DND-41 (cell line): Measurements from ENCODE around the gene NKTR.
A peak's percentile ranks its signal among the peaks of the same experiment; 100 is the strongest.
"Not testable (repeated sequence)": the region's sequence is repeated elsewhere in the genome, so short reads cannot be mapped to it uniquely, and the experiment has no call there.

ENCODE experiments used
- ATAC-seq: fragments of 200-7000 bp; cut with Tn5 transposase; 3 replicates; pipeline ENCODE4 v1.9.1; 2021; ENCODE audit warnings: low read depth; ENCODE audit not compliant: insufficient read depth
- DNase-seq: peaks from one replicate; pipeline ENCODE4 v3.0.0-alpha.2; 2020
- H2AFZ ChIP-seq: 2 replicates; pipeline ENCODE4 v1.6.0; 2012; ENCODE audit warnings: low read depth, low read length
- H3K27ac ChIP-seq: 2 replicates; pipeline ENCODE4 v1.5.1; 2012; ENCODE audit warnings: low read length, inconsistent platforms
- H3K27me3 ChIP-seq: fragments of 200-600 bp; sonication (generic); 2 replicates; pipeline ENCODE4 v1.6.0; 2012; ENCODE audit warnings: low read length, mild to moderate bottlenecking, inconsistent platforms; ENCODE audit not compliant: insufficient read depth, poor library complexity
- H3K36me3 ChIP-seq: 2 replicates; pipeline ENCODE4 v1.5.1; 2012; ENCODE audit warnings: low read length, inconsistent platforms; ENCODE audit not compliant: insufficient read depth
- H3K4me1 ChIP-seq: 2 replicates; pipeline ENCODE4 v1.5.1; 2012; ENCODE audit warnings: mild to moderate bottlenecking, low read length; ENCODE audit not compliant: insufficient read depth
- H3K4me2 ChIP-seq: 2 replicates; pipeline ENCODE4 v1.6.0; 2012; ENCODE audit warnings: mild to moderate bottlenecking, moderate library complexity, low read length, inconsistent platforms; ENCODE audit not compliant: insufficient read depth
- H3K4me3 ChIP-seq, 2 experiments: fragments of 200-600 bp in 1 of 2; shearing (Covaris generic) in 1 of 2; 2 replicates each; pipeline ENCODE4 v1.5.1; 2012 to 2016; ENCODE audit warnings: inconsistent platforms in 2 of 2, low read length in 2 of 2, mild to moderate bottlenecking in 2 of 2, low read depth in 1 of 2, moderate library complexity in 1 of 2
- H3K79me2 ChIP-seq: 2 replicates; pipeline ENCODE4 v1.6.0; 2012; ENCODE audit warnings: low read length, inconsistent platforms; ENCODE audit not compliant: insufficient read depth
- H3K9ac ChIP-seq: 2 replicates; pipeline ENCODE4 v1.6.0; 2012; ENCODE audit warnings: low read depth, mild to moderate bottlenecking, inconsistent platforms, low read length, moderate library complexity
- H3K9me3 ChIP-seq: 2 replicates; pipeline ENCODE4 v1.5.1; 2012; ENCODE audit warnings: low read length, moderate library complexity, mild to moderate bottlenecking, inconsistent platforms; ENCODE audit not compliant: insufficient read depth, severe bottlenecking
- H4K20me1 ChIP-seq: 2 replicates; pipeline ENCODE4 v1.6.0; 2012; ENCODE audit warnings: low read length; ENCODE audit not compliant: insufficient read depth
- CTCF ChIP-seq: IDR thresholded peaks from 2 replicates; pipeline ENCODE4 v1.5.1; 2012; ENCODE audit warnings: borderline replicate concordance, low read length, moderate library complexity, mild to moderate bottlenecking; ENCODE audit not compliant: poor library complexity, severe bottlenecking; ENCODE audit errors: extremely low read depth
- EZH2 ChIP-seq: IDR thresholded peaks from 3 replicates; pipeline ENCODE4 v1.6.1; 2012; ENCODE audit warnings: borderline replicate concordance, low read depth, mild to moderate bottlenecking, moderate library complexity, low read length, inconsistent platforms; ENCODE audit not compliant: severe bottlenecking

Gene NKTR

GRCh38 chr3:42572278-42572677, 28.2 kb upstream of the NKTR start:
- Histone ChIP-seq H4K20me1 (peaks cover 13% of the 10 kb centered on the region; the same call in 1 of the 2 replicates), H3K27ac (no peak overlapping the region), H3K4me3 (no peak overlapping the region), H2AFZ (no peak overlapping the region), H3K36me3 (peaks cover 55% of the 10 kb centered on the region), H3K9me3 (peaks cover 15% of the 10 kb centered on the region), H3K9ac (no peak overlapping the region), H3K27me3 (no peaks in the 10 kb centered on the region), H3K79me2 (peaks cover 58% of the 10 kb centered on the region), H3K4me2 (no peak overlapping the region), H3K4me1 (no peaks in the 10 kb centered on the region)
- ATAC-seq: peak; percentile 77
- DNase-seq: peak; percentile 22
- TF ChIP-seq EZH2: no peak
- peak; percentile 59 for TF ChIP-seq CTCF

GRCh38 chr3:42575137-42575741, 25.2 kb upstream of the NKTR start:
- peaks cover 15% of the 10 kb centered on the region for H3K9me3 ChIP-seq
- peaks cover 3% of the 10 kb centered on the region for H3K4me1 ChIP-seq
- peaks cover 6% of the 10 kb centered on the region; the same call in 1 of the 2 replicates for H4K20me1 ChIP-seq
- H3K36me3 ChIP-seq: peaks cover 40% of the 10 kb centered on the region
- no peaks in the 10 kb centered on the region for H3K27me3 ChIP-seq
- no peak overlapping the region for H2AFZ ChIP-seq
- no peak overlapping the region for H3K4me3 ChIP-seq
- H3K27ac ChIP-seq: no peak overlapping the region
- ATAC-seq (no peak), DNase-seq (no peak)
- no peak for TF ChIP-seq EZH2
- TF ChIP-seq CTCF: no peak
- H3K4me2 ChIP-seq: no peak overlapping the region
- peaks cover 77% of the 10 kb centered on the region for H3K79me2 ChIP-seq
- H3K9ac ChIP-seq: no peak overlapping the region

- Histone ChIP-seq H3K79me2 (peaks cover 84% of the 10 kb centered on the region), H3K36me3 (peaks cover 39% of the 10 kb centered on the region), H3K9me3 (peaks cover 15% of the 10 kb centered on the region), H2AFZ (no peak overlapping the region), H3K4me3 (no peak overlapping the region), H3K27me3 (no peaks in the 10 kb centered on the region), H3K4me2 (no peak overlapping the region), H3K9ac (no peak overlapping the region), H3K4me1 (peaks cover 24% of the 10 kb centered on the region), H4K20me1 (no peaks in the 10 kb centered on the region), H3K27ac (no peak overlapping the region)
- ATAC-seq: no peak
- no peak for DNase-seq
- no peak for TF ChIP-seq CTCF
- TF ChIP-seq EZH2: no peak
Observed at GRCh38 chr3:42578054-42578453, 22.4 kb upstream of the NKTR start.

GRCh38 chr3:42579346-42579745, 21.1 kb upstream of the NKTR start:
- H3K36me3 ChIP-seq: peaks cover 26% of the 10 kb centered on the region
- ATAC-seq, DNase-seq, H3K4me3 ChIP-seq, H3K27ac ChIP-seq, H3K4me2 ChIP-seq, H4K20me1 ChIP-seq, H2AFZ ChIP-seq, H3K9ac ChIP-seq, H3K27me3 ChIP-seq: not testable (repeated sequence)
- peaks cover 81% of the 10 kb centered on the region for H3K79me2 ChIP-seq
- H3K9me3 ChIP-seq: peaks cover 15% of the 10 kb centered on the region
- peaks cover 33% of the 10 kb centered on the region for H3K4me1 ChIP-seq
